HG03039 (cell line): ENCODE data around the gene SDC1.

Source experiments
- ATAC-seq: cut with Tn5 transposase; IDR thresholded peaks from one replicate; pipeline ENCODE4 v1.9.1; 2021; ENCODE audit warnings: mild to moderate bottlenecking, moderate library complexity; ENCODE audit not compliant: unreplicated experiment

SDC1 gene

DNA sequence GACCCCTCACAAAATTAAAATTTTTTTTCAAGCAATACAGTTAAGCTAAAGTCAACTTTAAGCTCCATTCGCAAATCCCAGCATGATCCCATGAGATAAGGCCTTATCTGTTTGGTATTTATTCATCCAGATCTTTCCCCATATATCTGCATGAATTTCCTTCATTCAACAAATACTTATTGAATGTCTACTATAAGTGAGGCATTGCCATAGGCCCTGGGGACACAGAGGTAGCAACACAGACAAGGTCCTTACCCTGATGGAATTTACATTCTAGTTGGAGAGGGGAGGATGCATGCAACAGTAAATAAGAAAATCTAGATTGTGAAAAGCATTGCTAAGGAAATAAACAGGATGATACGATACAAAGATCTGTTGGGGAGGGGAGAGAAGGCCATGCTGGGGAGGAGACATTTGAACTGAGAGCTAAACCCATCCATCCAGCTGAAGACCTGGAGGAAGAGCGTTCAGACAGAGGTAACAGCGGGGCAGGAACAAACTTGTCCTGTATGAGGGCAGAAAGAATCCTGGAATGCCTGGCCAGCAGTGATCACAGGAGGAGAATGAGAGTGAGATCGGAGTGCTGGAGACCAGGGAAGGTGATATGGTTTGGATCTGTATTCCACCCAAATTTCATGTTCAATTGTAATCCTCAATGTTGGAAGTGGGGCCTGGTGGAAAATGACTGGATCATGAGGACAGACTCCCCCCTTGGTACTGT, 71.6 kb downstream of the SDC1 start:
- no peak for ATAC-seq

DNA sequence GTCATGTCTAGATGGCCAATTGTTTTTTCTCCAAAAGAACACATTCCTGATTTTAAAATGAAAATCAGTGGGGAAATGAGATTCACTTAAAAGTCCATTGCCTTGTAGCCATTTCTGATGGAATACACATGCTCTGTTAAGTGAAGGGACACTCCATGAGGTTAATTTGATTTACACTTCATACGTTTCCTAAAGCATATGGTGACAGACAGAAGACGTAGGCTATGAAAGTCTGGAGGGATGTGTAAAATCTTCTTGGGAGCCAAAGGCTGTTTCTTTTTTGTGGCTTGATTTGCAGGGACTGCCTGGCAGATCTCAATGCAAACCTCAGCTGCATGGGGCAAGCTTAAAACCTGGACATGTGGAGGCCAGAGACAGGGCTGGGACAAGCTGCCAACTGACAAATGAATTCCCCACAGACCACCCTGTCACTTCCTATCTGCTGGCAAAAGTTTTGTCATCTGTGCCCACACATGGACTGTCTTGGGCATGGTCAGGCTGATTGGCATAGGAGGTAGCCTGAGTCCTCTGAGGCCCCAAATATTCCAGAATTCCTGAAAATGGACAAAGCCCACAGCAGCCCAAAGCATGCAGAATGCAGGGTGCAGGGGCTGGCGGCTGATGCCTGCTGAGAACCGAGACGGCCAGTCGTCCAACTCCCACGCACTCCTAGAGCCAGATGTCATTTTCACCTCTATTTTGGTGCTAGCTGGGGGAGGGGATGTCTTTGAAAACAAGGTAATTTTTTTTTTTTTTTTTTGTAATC, 73.9 kb downstream of the SDC1 start:
- peak; percentile 40 for ATAC-seq
